Activated T-cell treated with anti-CD3 and anti-CD28 coated beads for 4 hours (primary cell): ENCODE results near the gene TMEM54.

Source experiments
- DNase-seq: peaks from one replicate; pipeline ENCODE4 v3.0.0-alpha.2; 2020

TMEM54 gene

GRCh38 chr1:32877211-32878110, 23.7 kb downstream of the TMEM54 start:
- DNase-seq = no peak

GRCh38 chr1:32876341-32877210, 24.6 kb downstream of the TMEM54 start:
- DNase-seq = no peak

GRCh38 chr1:32874860-32875752, 26.1 kb downstream of the TMEM54 start:
- no peak for DNase-seq

DNA sequence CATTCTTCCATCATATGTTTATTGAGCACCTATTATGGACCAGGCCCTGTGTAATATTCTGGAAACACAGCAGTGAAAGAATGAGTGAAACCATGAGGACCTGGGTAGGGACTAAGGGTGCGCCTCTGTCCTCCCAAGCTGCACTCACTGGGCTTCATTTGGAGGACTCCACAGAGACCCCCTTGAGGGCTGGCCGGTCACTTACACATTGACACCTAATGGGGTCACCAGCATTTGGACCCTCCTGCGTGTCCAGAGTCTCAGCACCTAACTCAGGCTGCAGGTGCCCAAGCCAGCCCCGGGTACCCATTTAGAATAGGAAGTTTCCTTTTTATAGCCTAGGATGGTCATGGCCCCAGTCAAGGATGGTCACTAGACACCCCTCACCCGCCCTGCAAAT, 27.7 kb downstream of the TMEM54 start:
- no peak for DNase-seq

DNA sequence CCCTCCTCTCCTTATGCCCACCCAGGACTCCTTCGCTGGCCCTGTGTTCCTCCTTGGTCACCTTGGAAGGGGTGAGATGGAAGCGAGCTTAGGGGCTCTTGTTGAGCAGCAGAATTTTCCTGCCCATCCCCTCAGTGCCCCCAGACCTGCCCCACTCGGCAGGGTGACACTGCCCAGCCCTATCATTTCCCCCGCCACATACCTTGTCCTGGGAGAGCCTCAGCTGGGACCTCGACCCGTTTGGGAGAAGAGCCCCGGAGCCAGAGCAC, 29.1 kb downstream of the TMEM54 start:
- no peak for DNase-seq

DNA sequence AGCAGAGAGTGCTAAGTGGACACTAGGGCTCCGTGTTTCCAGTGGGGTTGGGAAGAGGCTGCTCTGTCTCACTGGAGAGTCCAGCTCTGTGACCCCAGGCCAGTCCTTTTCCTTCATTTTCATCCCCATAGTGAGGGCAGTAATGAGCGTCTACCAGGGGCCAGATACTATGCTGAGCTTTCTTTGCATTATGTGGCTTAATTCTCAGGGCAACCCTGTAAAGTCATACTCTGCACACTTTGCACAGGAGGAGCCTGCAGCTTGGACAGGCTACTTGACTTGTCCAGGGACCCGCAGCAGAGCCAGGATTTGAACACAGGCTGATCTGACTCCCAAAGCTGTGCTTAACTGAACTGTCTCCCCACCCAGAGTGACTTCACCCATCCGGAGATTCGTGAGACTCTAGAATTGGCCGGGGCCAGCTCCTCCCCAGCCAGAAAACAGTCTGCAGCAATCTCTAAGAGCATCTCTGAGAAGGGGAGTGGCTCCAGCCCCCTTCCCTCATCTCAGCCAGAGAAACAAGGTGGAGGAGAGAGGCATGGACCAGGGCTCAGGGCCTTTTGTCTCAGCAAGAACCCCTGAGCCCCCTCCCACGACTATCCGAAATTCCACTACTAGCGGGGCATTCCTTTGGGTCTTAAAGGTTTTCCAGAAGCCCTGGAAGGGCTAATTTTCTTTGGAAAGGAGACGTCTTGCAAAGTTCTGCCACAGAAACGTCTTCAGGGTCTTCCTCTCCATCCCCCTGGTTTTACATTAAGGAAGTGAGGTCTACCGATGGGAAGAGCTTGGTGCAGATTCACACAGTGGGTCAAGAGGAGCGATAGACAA, 29.6 kb downstream of the TMEM54 start:
- DNase-seq = no peak

DNA sequence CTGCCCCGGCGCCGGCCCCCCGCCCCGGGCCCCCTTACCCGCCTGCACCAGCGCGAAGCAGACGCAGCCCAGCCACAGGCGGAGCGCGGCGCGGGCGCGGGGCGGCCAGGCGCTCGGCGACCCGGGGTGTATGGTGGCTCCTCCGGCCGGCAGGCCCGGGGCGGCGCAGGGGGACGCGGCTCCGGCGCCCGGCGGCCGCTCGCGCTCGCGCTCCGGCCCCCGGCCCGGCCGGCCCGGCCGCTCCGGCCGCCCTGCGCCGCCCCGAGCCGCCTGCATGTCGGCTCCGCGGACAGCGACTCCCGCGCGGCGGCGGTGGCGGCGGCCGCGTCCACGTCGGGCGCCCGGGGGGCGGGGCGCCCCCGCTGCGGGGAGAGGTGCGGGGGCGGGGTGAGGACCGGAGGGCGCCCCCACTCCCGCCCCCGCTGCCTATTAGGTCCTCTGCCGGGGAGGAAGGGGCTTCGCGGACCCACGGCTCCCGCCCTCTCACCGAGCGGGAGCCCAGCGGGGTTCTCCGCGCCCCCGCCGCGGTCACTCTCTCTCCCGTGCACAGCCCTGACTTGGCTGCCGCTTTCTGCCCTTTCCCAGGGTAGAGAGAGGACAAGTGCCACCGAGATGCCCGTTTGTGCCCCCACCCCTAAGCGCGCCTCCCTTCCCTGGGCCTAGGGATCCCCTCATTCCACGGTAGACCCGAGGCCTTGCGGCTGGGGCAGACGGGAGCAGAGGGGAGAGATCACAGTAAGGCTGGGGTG, 30.4 kb downstream of the TMEM54 start, which contains the start of gene FNDC5:
FNDC5 (minus strand) TSS at position 298 of the 749 bp plus-strand sequence.
- DNase-seq = no peak

GRCh38 chr1:32869923-32870614, 31.1 kb downstream of the TMEM54 start:
- no peak for DNase-seq

- no peak for DNase-seq
These were observed 32.3 kb downstream of the TMEM54 start for GRCh38 chr1:32868806-32869455.

DNA sequence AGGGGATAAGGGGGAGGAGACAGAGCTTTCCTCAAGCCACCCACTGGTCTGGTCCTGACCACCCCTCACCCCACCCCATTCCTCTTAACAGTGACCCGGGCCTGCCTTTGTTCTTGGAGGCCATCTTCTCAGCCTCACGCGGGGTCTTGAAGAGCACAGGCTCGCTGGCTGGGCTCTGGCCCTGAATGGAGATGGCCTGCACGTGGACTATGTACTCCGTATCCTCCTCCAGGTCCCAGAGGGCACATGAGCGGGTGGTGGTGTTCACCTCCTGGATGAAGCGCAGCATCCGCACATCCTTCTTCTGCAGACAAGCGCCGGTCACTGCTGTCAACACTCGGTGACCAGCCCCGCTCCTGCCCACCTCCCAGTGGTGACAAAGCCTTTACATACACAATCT, 33.1 kb downstream of the TMEM54 start:
- DNase-seq = no peak

DNA sequence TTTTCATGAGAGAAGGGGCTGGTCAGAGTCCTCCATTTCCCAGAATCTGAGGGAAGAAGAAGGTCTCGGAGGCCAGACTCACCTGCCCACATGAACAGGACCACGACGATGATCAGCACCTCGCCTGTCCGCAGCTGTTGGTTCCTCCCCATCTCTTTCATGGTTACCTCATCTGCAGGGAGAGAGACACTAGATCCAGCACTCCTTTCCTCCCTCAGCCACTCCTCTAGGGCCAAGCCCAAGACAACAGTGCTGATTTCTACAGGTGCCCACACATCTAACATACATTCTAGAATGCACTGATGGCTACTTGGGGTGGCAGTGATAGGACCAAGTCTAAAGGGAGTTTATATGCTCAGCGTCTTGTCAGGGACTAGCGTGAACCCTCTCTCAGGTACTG, 33.5 kb downstream of the TMEM54 start:
- no peak for DNase-seq

GRCh38 chr1:32867151-32867550, 34.0 kb downstream of the TMEM54 start:
- DNase-seq = no peak

- no peak for DNase-seq
These were observed 35.4 kb downstream of the TMEM54 start for GRCh38 chr1:32865639-32866405.

DNA sequence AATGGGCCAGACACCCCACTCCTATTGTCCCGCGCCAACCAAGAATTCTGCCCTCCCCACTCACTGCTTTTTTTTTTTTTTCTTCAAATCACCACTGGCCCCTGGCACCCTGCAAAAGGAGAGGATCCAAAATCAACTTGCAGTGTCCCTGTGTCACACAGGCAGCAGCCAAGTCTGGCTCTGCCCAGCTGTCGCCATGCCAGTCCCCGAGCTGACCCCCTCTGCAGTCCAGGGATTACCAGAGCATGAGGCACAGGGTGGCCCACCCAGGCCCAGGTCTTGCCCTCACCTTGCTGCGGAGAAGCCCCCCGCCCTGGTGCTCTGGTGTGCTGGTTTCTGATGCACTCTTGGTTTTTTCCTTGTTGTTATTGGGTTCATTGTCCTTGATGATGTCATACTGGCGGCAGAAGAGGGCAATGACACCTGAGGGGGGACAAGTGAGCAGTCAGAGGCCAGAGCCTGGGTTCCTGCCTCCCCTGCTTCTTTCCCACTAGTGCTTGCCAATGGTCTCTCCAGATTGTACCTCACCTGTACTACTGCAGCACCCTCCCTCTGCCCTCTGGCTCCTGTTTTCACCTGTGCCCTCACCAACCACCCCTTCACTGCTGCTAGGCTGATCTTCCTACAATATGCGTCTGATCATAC, 36.7 kb downstream of the TMEM54 start:
- DNase-seq = no peak

- DNase-seq = no peak
These were observed 37.3 kb downstream of the TMEM54 start for GRCh38 chr1:32863881-32864245.

GRCh38 chr1:32863218-32863880, 37.8 kb downstream of the TMEM54 start:
- no peak for DNase-seq

DNA sequence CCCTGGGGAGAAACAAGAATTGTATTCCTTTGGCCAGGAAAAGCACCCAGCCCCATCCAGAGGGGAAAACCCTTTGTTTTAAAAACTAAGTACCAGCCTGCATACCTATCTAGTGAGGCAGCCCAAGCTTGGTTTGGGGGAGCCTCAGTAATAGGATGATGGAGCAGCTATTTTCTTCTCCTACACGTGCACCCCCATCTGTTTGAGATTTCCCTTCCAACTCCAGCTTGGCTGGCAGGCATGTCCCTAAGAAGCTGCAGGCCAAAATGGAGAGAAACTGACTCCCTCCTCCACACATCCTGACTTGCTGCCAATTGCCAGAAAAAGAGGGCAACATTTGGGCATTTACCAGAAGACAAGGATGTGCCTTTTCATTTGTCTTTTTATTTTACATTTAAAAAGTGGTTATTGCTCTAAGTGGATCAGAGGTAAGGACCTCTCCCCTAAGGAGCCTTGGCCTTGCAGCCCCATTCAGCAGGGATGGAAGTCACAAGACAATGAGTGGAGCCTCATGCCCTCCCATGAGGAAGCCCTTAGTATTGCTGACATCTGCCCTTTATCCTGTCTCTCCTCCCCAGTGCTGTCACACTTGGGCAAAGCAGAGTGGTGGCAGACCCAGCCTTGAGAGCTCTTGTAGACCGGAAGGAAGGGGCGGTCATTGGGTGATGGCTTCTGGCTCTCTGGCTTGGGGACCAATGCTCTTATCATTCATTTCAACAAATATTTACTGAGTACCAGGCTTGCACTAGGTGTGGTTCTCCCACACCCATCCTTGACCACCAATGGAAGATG, 39.1 kb downstream of the TMEM54 start:
- no peak for DNase-seq
